GM10266 (cell line): ENCODE results near the gene NDNF.

Experiments used
- DNase-seq: peaks from one replicate; pipeline ENCODE4 v3.0.0; 2012; ENCODE audit errors: extremely low spot score
- TF ChIP-seq, protein P1 (sequence below): IDR thresholded peaks from 2 replicates; pipeline ENCODE4 v1.5.1; 2012; ENCODE audit warnings: mild to moderate bottlenecking, low read depth; ENCODE audit not compliant: control insufficient read depth, insufficient read depth; ENCODE audit errors: missing control alignments

NDNF gene

DNA sequence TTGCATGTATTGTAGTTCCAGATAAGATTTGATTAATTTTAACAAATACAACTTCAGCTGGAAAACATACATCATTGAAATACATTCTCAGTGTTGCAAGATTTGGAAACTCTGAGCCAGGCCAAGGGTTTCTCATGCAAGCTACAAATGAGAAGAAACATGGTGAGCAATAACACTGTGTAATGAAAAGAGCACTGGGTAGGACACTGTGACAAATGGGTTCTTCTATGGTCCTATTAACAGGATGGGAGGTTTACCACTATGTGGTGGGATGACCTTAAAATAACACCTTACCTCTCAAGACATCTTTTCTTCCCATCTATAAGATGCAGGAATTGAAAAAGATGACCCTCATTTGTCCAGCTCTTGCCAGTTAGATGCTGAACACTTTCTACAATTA is 19.6 kb upstream of the NDNF start:
- DNase-seq = no peak
- TF ChIP-seq, protein P1, sequence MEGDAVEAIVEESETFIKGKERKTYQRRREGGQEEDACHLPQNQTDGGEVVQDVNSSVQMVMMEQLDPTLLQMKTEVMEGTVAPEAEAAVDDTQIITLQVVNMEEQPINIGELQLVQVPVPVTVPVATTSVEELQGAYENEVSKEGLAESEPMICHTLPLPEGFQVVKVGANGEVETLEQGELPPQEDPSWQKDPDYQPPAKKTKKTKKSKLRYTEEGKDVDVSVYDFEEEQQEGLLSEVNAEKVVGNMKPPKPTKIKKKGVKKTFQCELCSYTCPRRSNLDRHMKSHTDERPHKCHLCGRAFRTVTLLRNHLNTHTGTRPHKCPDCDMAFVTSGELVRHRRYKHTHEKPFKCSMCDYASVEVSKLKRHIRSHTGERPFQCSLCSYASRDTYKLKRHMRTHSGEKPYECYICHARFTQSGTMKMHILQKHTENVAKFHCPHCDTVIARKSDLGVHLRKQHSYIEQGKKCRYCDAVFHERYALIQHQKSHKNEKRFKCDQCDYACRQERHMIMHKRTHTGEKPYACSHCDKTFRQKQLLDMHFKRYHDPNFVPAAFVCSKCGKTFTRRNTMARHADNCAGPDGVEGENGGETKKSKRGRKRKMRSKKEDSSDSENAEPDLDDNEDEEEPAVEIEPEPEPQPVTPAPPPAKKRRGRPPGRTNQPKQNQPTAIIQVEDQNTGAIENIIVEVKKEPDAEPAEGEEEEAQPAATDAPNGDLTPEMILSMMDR = no peak

- TF ChIP-seq, protein P1 = no peak
- no peak for DNase-seq
Observed at GRCh38 chr4:121088867-121089266, 16.5 kb upstream of the NDNF start.

DNA sequence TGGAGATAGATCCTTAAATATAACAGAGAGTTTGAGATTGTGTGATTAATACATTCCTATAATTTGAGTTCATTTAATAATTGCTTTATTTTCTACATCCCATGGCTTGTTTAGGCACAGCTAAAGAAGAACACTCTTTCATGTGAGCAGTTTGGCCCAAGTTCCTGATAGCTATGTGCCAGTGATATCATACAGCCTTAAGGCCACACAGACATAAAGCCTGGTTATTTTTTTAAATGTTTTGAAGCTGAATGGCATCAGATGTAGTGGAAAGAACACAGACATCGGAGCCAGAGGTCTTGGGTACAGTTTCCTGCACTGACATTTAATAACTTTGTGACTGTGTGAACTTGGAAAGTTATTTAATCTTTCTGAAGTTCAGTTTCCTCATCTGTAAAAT is 7.0 kb upstream of the NDNF start:
- TF ChIP-seq, protein P1 = no peak
- DNase-seq = no peak

- no peak for DNase-seq
- TF ChIP-seq, protein P1 = no peak
Observed at GRCh38 chr4:121077496-121077895, 5.2 kb upstream of the NDNF start.

DNA sequence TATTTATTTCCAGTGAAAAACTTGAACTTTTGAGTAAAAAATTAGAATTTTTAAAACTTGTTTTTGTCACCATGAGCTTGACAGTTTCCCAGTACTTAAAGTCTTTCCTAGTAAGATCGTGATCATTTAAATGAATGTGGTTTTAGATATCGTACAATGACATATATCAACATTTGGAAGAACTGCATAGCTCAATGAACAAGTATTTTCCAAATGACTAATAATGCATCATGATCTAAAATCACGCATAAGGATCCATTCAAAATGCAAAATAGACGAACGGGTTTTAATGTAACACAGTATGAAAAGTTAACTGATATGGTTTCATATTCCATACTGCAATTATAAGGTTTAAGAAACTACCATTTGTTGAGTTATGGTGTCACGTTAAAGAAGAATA is 4.1 kb upstream of the NDNF start:
- DNase-seq = no peak

GRCh38 chr4:121073672-121074381 is 1.5 kb upstream of the NDNF start:
- TF ChIP-seq, protein P1 = no peak
- peak; percentile 8 for DNase-seq

More for the DNA sequence above, 4.1 kb upstream of the NDNF start:
- TF ChIP-seq, protein P1 = no peak

- DNase-seq = peak; percentile 7
- TF ChIP-seq, protein P1 = no peak
Observed at GRCh38 chr4:121073004-121073435, 685 bp upstream of the NDNF start.
